Measurements from ENCODE around the gene CDIPT.
"Not testable (repeated sequence)": the region's sequence is repeated elsewhere in the genome, so short reads cannot be mapped to it uniquely, and the experiment has no call there.

The CDIPT gene
- 30.3 to 42.5 (median 36.0) reads per million in 3 donors for total RNA-seq

- Histone ChIP-seq H3K27me3 (replicated peaks; ENCODE audit: control insufficient read depth, insufficient read depth, low read length, poor library complexity, severe bottlenecking) (no peaks in the 10 kb centered on the region), H3K27ac (ENCODE audit: insufficient read depth, low read length, poor library complexity, severe bottlenecking) (peak within 1 kb of the TSS; percentile 93), H3K36me3 (ENCODE audit: control insufficient read depth, insufficient read depth, low read length) (peaks cover 26% of the 10 kb centered on the region), H3K4me3 (ENCODE audit: insufficient read depth, low read depth, low read length, poor library complexity, severe bottlenecking) (peak within 1 kb of the TSS; percentile 96), H3K4me1 (ENCODE audit: control insufficient read depth, insufficient read depth, low read length, poor library complexity, severe bottlenecking) (peaks cover 19% of the 10 kb centered on the region), H3K9me3 (ENCODE audit: control insufficient read depth, low read length) (no peaks in the 10 kb centered on the region)
- DNase-seq: peak; percentile 81 to 88 (median 88)
Measured at GRCh38 chr16:29862884-29863668, at the start of gene CDIPT. Gene CDIPT, minus strand, starts transcription at chr16:29863226. Its CDS starts 369 bp downstream, at chr16:29862857.

GRCh38 chr16:29912087-29912486, 49.1 kb upstream of the CDIPT start:
- no peaks in the 10 kb centered on the region for H3K4me1 ChIP-seq (ENCODE audit: control insufficient read depth, insufficient read depth, low read length, poor library complexity, severe bottlenecking)
- no peaks in the 10 kb centered on the region for H3K9me3 ChIP-seq (ENCODE audit: control insufficient read depth, low read length)
- H3K27ac ChIP-seq (ENCODE audit: insufficient read depth, low read length, poor library complexity, severe bottlenecking): no peak overlapping the region
- no peak for DNase-seq
- H3K4me3 ChIP-seq (ENCODE audit: insufficient read depth, low read depth, low read length, poor library complexity, severe bottlenecking): no peak overlapping the region
- H3K36me3 ChIP-seq (ENCODE audit: control insufficient read depth, insufficient read depth, low read length): peaks cover 7% of the 10 kb centered on the region
- no peaks in the 10 kb centered on the region for H3K27me3 ChIP-seq (replicated peaks; ENCODE audit: control insufficient read depth, insufficient read depth, low read length, poor library complexity, severe bottlenecking)

DNA sequence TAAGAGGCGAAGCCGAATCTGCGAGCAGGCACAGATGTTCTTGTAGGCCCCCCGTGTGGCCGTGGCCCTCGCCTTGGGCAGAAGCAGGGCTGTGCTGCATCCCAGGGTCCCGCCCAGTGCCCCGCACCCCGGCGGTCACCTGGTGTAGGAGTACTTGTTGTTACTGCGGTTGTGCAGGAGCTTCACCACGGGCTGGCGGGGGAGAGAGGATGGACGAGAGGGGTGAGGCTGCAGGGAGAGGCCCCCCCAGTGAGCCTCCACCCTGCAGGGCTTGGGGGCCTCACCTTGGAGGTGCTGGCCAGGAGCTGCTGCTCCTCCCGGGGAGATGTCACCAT, 48.6 kb upstream of the CDIPT start:
- Histone ChIP-seq H3K36me3 (ENCODE audit: control insufficient read depth, insufficient read depth, low read length) (peaks cover 7% of the 10 kb centered on the region), H3K9me3 (ENCODE audit: control insufficient read depth, low read length) (no peaks in the 10 kb centered on the region)

GRCh38 chr16:29910819-29911675, 48.0 kb upstream of the CDIPT start:
- no peak overlapping the region for H3K4me3 ChIP-seq (ENCODE audit: insufficient read depth, low read depth, low read length, poor library complexity, severe bottlenecking)

More for the DNA sequence above, 48.6 kb upstream of the CDIPT start:
- no peak overlapping the region for H3K4me3 ChIP-seq (ENCODE audit: insufficient read depth, low read depth, low read length, poor library complexity, severe bottlenecking)
- no peaks in the 10 kb centered on the region for H3K27me3 ChIP-seq (replicated peaks; ENCODE audit: control insufficient read depth, insufficient read depth, low read length, poor library complexity, severe bottlenecking)
- no peak for DNase-seq
- no peak overlapping the region for H3K27ac ChIP-seq (ENCODE audit: insufficient read depth, low read length, poor library complexity, severe bottlenecking)
- no peaks in the 10 kb centered on the region for H3K4me1 ChIP-seq (ENCODE audit: control insufficient read depth, insufficient read depth, low read length, poor library complexity, severe bottlenecking)

GRCh38 chr16:29909851-29910250, 46.8 kb upstream of the CDIPT start:
- not testable (repeated sequence) for DNase-seq; H3K9me3 ChIP-seq (ENCODE audit: control insufficient read depth, low read length); H3K36me3 ChIP-seq (ENCODE audit: control insufficient read depth, insufficient read depth, low read length); H3K4me1 ChIP-seq (ENCODE audit: control insufficient read depth, insufficient read depth, low read length, poor library complexity, severe bottlenecking); H3K27me3 ChIP-seq (replicated peaks; ENCODE audit: control insufficient read depth, insufficient read depth, low read length, poor library complexity, severe bottlenecking); H3K27ac ChIP-seq (ENCODE audit: insufficient read depth, low read length, poor library complexity, severe bottlenecking); H3K4me3 ChIP-seq (ENCODE audit: insufficient read depth, low read depth, low read length, poor library complexity, severe bottlenecking)

More at GRCh38 chr16:29910819-29911675, 48.0 kb upstream of the CDIPT start:
- Histone ChIP-seq H3K9me3 (ENCODE audit: control insufficient read depth, low read length) (no peaks in the 10 kb centered on the region), H3K27ac (ENCODE audit: insufficient read depth, low read length, poor library complexity, severe bottlenecking) (no peak overlapping the region), H3K36me3 (ENCODE audit: control insufficient read depth, insufficient read depth, low read length) (peaks cover 7% of the 10 kb centered on the region), H3K27me3 (replicated peaks; ENCODE audit: control insufficient read depth, insufficient read depth, low read length, poor library complexity, severe bottlenecking) (no peaks in the 10 kb centered on the region), H3K4me1 (ENCODE audit: control insufficient read depth, insufficient read depth, low read length, poor library complexity, severe bottlenecking) (no peaks in the 10 kb centered on the region)
- DNase-seq: no peak

DNA sequence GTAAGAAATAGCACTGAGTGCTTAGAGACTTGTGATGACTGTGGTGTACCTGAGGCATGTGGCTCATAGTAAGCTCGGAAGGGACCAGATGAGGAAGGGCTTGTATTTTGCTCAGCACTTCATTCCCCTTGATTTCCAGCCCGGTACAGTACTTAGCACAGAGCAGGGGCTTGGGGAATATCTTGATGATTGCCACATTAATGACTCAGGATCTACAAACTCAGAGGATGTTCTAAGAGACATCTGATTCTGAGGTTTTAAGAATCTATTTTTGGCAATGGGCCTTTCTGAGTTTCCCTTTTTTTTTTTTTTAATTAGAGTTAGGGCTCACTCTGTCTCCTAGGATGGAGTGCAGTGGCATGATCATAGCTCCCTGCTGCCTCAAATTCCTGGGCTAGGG, 46.4 kb upstream of the CDIPT start:
- Histone ChIP-seq H3K27me3 (replicated peaks; ENCODE audit: control insufficient read depth, insufficient read depth, low read length, poor library complexity, severe bottlenecking) (no peaks in the 10 kb centered on the region), H3K27ac (ENCODE audit: insufficient read depth, low read length, poor library complexity, severe bottlenecking) (no peak overlapping the region), H3K9me3 (ENCODE audit: control insufficient read depth, low read length) (no peaks in the 10 kb centered on the region), H3K4me3 (ENCODE audit: insufficient read depth, low read depth, low read length, poor library complexity, severe bottlenecking) (no peak overlapping the region), H3K4me1 (ENCODE audit: control insufficient read depth, insufficient read depth, low read length, poor library complexity, severe bottlenecking) (no peaks in the 10 kb centered on the region), H3K36me3 (ENCODE audit: control insufficient read depth, insufficient read depth, low read length) (peaks cover 3% of the 10 kb centered on the region)
- DNase-seq: no peak

DNA sequence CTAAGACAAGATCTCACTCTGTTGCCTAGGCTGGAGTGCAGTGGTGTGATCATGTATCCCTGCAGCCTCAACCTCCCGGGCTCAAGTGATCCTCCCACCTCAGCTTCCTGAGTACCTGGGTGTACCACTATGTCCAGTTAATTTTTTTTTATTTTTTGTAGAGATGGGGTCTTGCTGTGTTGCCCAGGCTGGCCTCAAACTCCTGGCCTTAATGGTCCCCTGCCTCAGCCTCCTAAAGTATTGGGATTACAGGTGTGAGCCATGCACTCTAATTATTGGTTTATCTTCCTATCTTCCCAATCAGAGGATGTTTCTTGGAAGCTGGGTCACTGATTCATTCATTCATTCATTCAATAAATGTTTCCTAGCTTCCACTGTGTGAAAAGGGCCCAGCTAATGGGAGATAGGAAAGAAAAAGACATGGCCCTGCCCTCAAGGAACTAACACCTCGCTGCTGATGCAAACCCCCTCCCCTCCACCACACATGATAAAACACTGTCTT, 45.7 kb upstream of the CDIPT start:
- Histone ChIP-seq H3K27me3 (replicated peaks; ENCODE audit: control insufficient read depth, insufficient read depth, low read length, poor library complexity, severe bottlenecking) (no peaks in the 10 kb centered on the region), H3K4me1 (ENCODE audit: control insufficient read depth, insufficient read depth, low read length, poor library complexity, severe bottlenecking) (no peaks in the 10 kb centered on the region), H3K9me3 (ENCODE audit: control insufficient read depth, low read length) (no peaks in the 10 kb centered on the region), H3K36me3 (ENCODE audit: control insufficient read depth, insufficient read depth, low read length) (no peaks in the 10 kb centered on the region), H3K27ac (ENCODE audit: insufficient read depth, low read length, poor library complexity, severe bottlenecking) (no peak overlapping the region), H3K4me3 (ENCODE audit: insufficient read depth, low read depth, low read length, poor library complexity, severe bottlenecking) (no peak overlapping the region)
- DNase-seq: no peak

DNA sequence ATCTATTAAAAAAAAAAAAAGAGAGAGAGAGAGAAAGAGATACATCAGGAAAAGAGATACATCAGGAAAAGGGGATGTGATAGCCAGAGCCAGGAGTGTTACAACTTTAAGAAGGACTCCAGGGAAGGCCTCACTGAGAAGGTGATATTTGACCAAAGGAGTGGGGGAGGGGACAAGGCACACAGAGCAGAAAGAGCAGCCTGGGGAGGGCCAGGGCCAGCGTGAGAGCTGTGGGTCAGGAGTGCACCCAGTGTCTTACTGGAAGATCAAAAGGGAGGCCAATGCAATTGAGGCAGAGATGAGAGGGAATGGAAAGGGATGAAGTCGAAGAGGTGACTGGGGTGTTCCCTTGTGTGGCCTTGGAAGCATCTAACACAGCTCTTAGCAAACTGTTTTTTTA, 44.9 kb upstream of the CDIPT start:
- no peaks in the 10 kb centered on the region for H3K9me3 ChIP-seq (ENCODE audit: control insufficient read depth, low read length)
- DNase-seq: no peak
- H3K27ac ChIP-seq (ENCODE audit: insufficient read depth, low read length, poor library complexity, severe bottlenecking): no peak overlapping the region
- no peak overlapping the region for H3K4me3 ChIP-seq (ENCODE audit: insufficient read depth, low read depth, low read length, poor library complexity, severe bottlenecking)
- no peaks in the 10 kb centered on the region for H3K36me3 ChIP-seq (ENCODE audit: control insufficient read depth, insufficient read depth, low read length)
- H3K27me3 ChIP-seq (replicated peaks; ENCODE audit: control insufficient read depth, insufficient read depth, low read length, poor library complexity, severe bottlenecking): no peaks in the 10 kb centered on the region
- H3K4me1 ChIP-seq (ENCODE audit: control insufficient read depth, insufficient read depth, low read length, poor library complexity, severe bottlenecking): no peaks in the 10 kb centered on the region

DNA sequence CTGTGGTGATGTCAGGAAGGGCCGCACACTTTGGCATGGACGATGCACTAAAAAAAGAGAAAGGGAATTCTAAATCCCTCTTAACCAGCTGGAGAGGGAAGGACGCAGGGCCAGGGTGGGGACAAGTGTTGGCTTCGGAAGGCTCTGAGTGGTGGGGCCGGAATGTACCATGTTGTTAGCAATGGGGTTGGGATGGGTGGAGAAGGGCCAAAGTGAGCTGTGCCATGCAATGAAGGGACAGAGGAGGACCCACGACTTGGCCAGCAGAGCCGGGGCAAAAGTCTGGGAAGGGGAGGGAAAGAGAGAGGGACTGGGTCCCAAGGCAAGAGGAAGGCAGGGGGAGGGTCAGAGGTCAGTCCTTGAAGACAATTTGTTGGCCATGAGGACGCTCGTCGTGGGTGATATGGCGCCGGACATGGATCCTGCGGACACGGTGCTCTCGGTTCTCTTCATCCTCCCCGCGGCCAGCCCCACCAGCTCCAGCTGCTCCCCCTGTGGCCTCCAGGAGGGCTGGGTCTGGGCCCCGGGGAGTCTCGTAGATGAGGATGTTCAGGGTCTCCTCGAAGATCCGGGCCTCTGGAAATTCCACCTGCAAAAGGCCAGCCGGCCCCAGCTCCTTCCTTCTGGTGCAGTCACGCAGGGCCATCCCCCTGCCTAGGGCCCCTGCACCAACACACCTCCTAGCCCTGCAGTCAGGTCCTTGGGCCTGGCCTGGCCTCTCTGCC, 43.7 kb upstream of the CDIPT start:
- DNase-seq: no peak
- Histone ChIP-seq H3K4me3 (ENCODE audit: insufficient read depth, low read depth, low read length, poor library complexity, severe bottlenecking) (no peak overlapping the region), H3K36me3 (ENCODE audit: control insufficient read depth, insufficient read depth, low read length) (no peaks in the 10 kb centered on the region), H3K27ac (ENCODE audit: insufficient read depth, low read length, poor library complexity, severe bottlenecking) (no peak overlapping the region), H3K4me1 (ENCODE audit: control insufficient read depth, insufficient read depth, low read length, poor library complexity, severe bottlenecking) (no peaks in the 10 kb centered on the region), H3K9me3 (ENCODE audit: control insufficient read depth, low read length) (no peaks in the 10 kb centered on the region), H3K27me3 (replicated peaks; ENCODE audit: control insufficient read depth, insufficient read depth, low read length, poor library complexity, severe bottlenecking) (no peaks in the 10 kb centered on the region)
